ENCODE data around the gene ARL8B. TPM values are rescaled to one million over a fixed set of nuclear protein-coding genes. Genes with fewer than 3 reads are reported as not detected.

Gene ARL8B
- total and polyA plus RNA-seq, 3 donors from 2014 or later = 50.1 to 60.4 (median 54.5) TPM

DNA sequence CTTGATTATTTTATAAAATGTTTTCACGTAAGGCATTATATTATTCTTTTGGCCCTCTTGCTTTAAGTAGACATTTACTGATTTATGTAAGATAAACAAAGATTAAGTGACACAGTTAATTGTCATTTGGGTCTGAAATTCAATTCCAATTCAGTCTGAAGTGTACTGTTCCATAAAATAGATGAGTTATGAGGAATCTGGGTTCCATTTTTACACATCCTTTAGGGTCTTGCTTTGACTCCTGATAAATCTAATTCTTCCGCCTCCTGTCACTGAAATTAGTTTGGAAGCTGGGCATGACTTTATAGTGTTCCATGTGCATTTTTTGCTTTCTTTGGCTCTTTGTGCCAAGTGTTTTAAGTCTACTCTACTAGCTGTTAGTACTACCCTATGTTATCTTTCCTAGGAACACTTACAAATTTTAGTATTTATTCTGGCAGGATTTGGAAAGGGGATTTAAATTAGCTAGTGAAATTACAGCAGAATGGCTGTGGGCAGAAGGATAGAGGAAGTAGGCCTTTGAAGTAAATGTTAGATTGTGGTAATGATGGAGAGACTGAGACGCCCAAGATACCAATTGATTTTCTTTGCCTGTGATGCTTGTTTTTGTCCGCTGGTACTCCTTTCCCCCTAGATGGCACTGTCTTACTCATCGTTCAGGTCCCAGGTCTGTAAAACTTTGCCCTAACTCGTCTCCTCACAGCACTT, 14.3 kb downstream of the ARL8B start:
- H3K36me3 ChIP-seq (ENCODE audit: low read depth, missing control alignments) = no peaks in the 10 kb centered on the region
- TF ChIP-seq, protein P1, sequence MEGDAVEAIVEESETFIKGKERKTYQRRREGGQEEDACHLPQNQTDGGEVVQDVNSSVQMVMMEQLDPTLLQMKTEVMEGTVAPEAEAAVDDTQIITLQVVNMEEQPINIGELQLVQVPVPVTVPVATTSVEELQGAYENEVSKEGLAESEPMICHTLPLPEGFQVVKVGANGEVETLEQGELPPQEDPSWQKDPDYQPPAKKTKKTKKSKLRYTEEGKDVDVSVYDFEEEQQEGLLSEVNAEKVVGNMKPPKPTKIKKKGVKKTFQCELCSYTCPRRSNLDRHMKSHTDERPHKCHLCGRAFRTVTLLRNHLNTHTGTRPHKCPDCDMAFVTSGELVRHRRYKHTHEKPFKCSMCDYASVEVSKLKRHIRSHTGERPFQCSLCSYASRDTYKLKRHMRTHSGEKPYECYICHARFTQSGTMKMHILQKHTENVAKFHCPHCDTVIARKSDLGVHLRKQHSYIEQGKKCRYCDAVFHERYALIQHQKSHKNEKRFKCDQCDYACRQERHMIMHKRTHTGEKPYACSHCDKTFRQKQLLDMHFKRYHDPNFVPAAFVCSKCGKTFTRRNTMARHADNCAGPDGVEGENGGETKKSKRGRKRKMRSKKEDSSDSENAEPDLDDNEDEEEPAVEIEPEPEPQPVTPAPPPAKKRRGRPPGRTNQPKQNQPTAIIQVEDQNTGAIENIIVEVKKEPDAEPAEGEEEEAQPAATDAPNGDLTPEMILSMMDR (IDR thresholded peaks at IDR 0.05) = peak in 2 of 3 experiments; percentile 5 to 18
- no peak for TF ChIP-seq POLR2A (IDR thresholded peaks at IDR 0.05)
- peaks cover 33% of the 10 kb centered on the region for H3K4me1 ChIP-seq
- H3K9me3 ChIP-seq = no peaks in the 10 kb centered on the region
- H3K27me3 ChIP-seq = no peaks in the 10 kb centered on the region
- 59 to 73% methylated on average over 6 of the region's 6 CpGs for WGBS, 2 donors
- H3K4me3 ChIP-seq = no peak overlapping the region
- no peak overlapping the region for H3K27ac ChIP-seq
- no peak for DNase-seq
- intact Hi-C loops (cut with DNase I; ENCODE audit: low total_unique reads) = no loop called here

DNA sequence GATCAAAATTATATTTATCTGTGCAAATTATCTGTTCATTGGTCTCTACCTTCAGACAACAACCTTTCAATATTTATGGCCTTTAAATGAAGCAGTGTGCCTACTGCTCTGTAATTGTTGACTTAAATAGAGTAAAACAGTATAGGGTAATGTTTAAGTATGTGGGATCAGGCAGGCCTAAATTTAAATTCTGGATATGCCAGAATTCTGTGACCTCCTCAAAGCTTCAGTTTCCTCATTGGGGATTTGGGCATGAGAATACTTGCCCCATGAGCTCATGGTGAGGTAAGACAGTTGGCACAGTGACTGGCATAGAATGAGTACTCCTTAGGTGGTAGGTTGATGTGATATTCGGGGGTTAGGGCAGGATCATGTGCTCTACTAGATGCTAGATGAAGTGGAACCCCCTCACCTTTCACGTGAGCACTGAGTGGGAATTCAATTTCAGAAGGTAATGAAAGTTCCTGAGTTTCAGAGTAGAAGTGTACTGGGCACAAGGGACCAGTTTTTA, 14.9 kb downstream of the ARL8B start:
- no peak overlapping the region for H3K4me3 ChIP-seq
- no peak for TF ChIP-seq POLR2A (IDR thresholded peaks at IDR 0.05)
- TF ChIP-seq, protein P1 (IDR thresholded peaks at IDR 0.05) = no peak
- H3K36me3 ChIP-seq (ENCODE audit: low read depth, missing control alignments) = no peaks in the 10 kb centered on the region
- peaks cover 33% of the 10 kb centered on the region for H3K4me1 ChIP-seq
- DNase-seq = no peak
- no peaks in the 10 kb centered on the region for H3K9me3 ChIP-seq
- 75 to 87% methylated on average over 2 of the region's 2 CpGs for WGBS, 2 donors
- no peak overlapping the region for H3K27ac ChIP-seq
- intact Hi-C loops (cut with DNase I; ENCODE audit: low total_unique reads) = no loop called here
- no peaks in the 10 kb centered on the region for H3K27me3 ChIP-seq

DNA sequence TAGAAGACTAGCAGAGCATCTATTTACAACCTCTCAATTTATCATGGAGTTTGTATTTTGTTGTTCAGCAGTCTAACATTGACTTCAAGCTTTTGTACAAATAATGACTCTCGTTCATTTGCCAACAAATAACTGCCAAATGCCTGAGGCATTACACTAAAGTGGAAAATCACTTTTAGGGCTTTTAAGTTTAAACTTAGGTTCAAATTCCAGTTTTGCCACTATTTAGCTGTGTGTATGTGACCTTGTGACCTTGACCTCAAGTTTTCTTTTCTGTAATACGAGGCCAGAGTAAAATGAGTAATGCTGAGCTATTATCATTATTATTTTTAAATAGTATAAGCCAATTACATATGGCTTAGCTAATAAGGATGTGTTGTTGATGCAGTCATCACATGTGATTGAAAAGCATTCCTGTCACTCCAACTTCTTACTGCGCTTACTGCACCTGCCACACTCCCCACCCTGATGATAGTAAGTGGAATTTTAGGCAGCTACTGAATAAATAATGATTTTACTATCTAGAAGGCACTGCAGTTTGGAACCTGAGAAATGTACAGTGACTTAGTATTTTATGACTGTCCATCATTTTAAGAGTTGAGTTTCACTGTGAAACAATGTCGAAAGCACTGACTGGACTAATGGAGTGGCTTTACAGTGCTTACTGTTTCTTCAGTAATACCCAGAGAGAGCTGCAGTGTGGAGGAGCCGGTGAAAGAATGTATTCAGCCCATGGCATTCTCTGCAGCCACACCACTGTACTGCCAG, 16.3 kb downstream of the ARL8B start:
- no peaks in the 10 kb centered on the region for H3K27me3 ChIP-seq
- intact Hi-C loops (cut with DNase I; ENCODE audit: low total_unique reads) = no loop called here
- 43 to 57% methylated on average over 5 of the region's 5 CpGs for WGBS, 2 donors
- no peak for DNase-seq
- peaks cover 25% of the 10 kb centered on the region for H3K4me1 ChIP-seq
- H3K4me3 ChIP-seq = no peak overlapping the region
- H3K36me3 ChIP-seq (ENCODE audit: low read depth, missing control alignments) = no peaks in the 10 kb centered on the region
- no peak overlapping the region for H3K27ac ChIP-seq
- no peak for TF ChIP-seq POLR2A (IDR thresholded peaks at IDR 0.05)
- TF ChIP-seq, protein P1 (IDR thresholded peaks at IDR 0.05) = no peak
- H3K9me3 ChIP-seq = no peaks in the 10 kb centered on the region

DNA sequence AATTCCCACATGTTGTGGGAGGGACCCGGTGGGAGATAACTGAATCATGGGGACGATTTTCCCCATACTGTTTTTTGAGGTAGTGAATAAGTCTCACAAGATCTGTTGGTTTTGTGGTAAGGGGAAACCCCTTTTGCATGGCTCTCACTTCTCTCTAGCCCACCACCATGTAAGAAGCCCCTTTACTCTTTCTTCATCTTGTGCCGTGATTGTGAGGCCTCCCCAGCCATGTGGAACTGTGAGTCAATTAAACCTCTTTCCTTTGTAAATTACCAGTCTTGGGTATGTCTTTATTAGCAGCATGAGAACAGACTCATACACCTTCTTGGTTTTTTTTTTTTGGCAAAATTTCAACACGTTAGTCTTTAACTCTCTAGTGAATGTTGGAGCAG, 18.1 kb downstream of the ARL8B start:
- TF ChIP-seq, protein P1 (IDR thresholded peaks at IDR 0.05) = no peak
- TF ChIP-seq POLR2A (IDR thresholded peaks at IDR 0.05) = no peak
- no peaks in the 10 kb centered on the region for H3K9me3 ChIP-seq
- H3K4me3 ChIP-seq = no peak overlapping the region
- 85% methylated on average over 4 of the region's 4 CpGs for WGBS, 2 donors
- peaks cover 16% of the 10 kb centered on the region for H3K4me1 ChIP-seq
- H3K36me3 ChIP-seq (ENCODE audit: low read depth, missing control alignments) = no peaks in the 10 kb centered on the region
- no peaks in the 10 kb centered on the region for H3K27me3 ChIP-seq
- intact Hi-C loops (cut with DNase I; ENCODE audit: low total_unique reads) = no loop called here
- H3K27ac ChIP-seq = no peak overlapping the region
- no peak for DNase-seq

Measured in testis (tissue), 3 donors.